GM19397 (cell line): ENCODE measurements around the gene MGLL.
"Not testable (repeated sequence)": the region's sequence is repeated elsewhere in the genome, so short reads cannot be mapped to it uniquely, and the experiment has no call there.

Source experiments
- ATAC-seq: cut with Tn5 transposase; IDR thresholded peaks from one replicate; pipeline ENCODE4 v1.9.1; 2021; ENCODE audit warnings: mild to moderate bottlenecking, moderate library complexity; ENCODE audit not compliant: unreplicated experiment

The MGLL gene

GRCh38 chr3:127692501-127693335 lies 129.6 kb downstream of the MGLL start:
- ATAC-seq, result no peak

GRCh38 chr3:127691974-127692373 lies 130.3 kb downstream of the MGLL start:
- no peak for ATAC-seq

GRCh38 chr3:127691489-127691888 lies 130.8 kb downstream of the MGLL start:
- ATAC-seq, result no peak

- ATAC-seq, result no peak
These were observed 131.4 kb downstream of the MGLL start for GRCh38 chr3:127690823-127691452.

- no peak for ATAC-seq
These were observed 132.2 kb downstream of the MGLL start for GRCh38 chr3:127690106-127690505.

- ATAC-seq, result no peak
These were observed 133.0 kb downstream of the MGLL start for GRCh38 chr3:127689266-127689860.

GRCh38 chr3:127688416-127689265 lies 133.7 kb downstream of the MGLL start:
- no peak for ATAC-seq

- no peak for ATAC-seq
These were observed 134.3 kb downstream of the MGLL start for GRCh38 chr3:127688022-127688415.

- no peak for ATAC-seq
These were observed 135.0 kb downstream of the MGLL start for GRCh38 chr3:127687228-127687737.

- no peak for ATAC-seq
These were observed 135.8 kb downstream of the MGLL start for GRCh38 chr3:127686512-127686894.

GRCh38 chr3:127685708-127686511 lies 136.4 kb downstream of the MGLL start:
- no peak for ATAC-seq

GRCh38 chr3:127684871-127685707 lies 137.2 kb downstream of the MGLL start:
- no peak for ATAC-seq

- ATAC-seq, result no peak
These were observed 139.8 kb downstream of the MGLL start for GRCh38 chr3:127682561-127682960.

GRCh38 chr3:127682175-127682554 lies 140.2 kb downstream of the MGLL start:
- not testable (repeated sequence) for ATAC-seq

- ATAC-seq, result no peak
These were observed 141.5 kb downstream of the MGLL start for GRCh38 chr3:127680798-127681221.

GRCh38 chr3:127680146-127680661 lies 142.1 kb downstream of the MGLL start:
- no peak for ATAC-seq

- ATAC-seq, result no peak
These were observed 142.7 kb downstream of the MGLL start for GRCh38 chr3:127679534-127680145.
